Trophoblast cell (in vitro differentiated cells and primary cell): ENCODE data around the gene PTMS.

Source experiments
- DNase-seq, 2 donors: peaks; one replicate each; pipeline ENCODE4 v3.0.0-alpha.2; 2016
- H2AFZ ChIP-seq: 2 replicates; pipeline ENCODE4 v1.6.1; 2013; ENCODE audit warnings: low read length, moderate library complexity, mild to moderate bottlenecking; ENCODE audit not compliant: insufficient read depth, poor library complexity
- H2AK5ac ChIP-seq: 2 replicates; pipeline ENCODE4 v1.6.1; 2013; ENCODE audit warnings: mild to moderate bottlenecking, low read length
- H2BK120ac ChIP-seq: 2 replicates; pipeline ENCODE4 v1.6.1; 2013; ENCODE audit warnings: low read length, mild to moderate bottlenecking, moderate library complexity; ENCODE audit not compliant: insufficient read depth, poor library complexity
- H2BK12ac ChIP-seq: 2 replicates; pipeline ENCODE4 v1.6.1; 2013; ENCODE audit warnings: mild to moderate bottlenecking, low read length, moderate library complexity
- H2BK5ac ChIP-seq: 2 replicates; pipeline ENCODE4 v1.6.1; 2013; ENCODE audit warnings: low read length, low read depth, moderate library complexity, mild to moderate bottlenecking; ENCODE audit not compliant: poor library complexity
- H3K14ac ChIP-seq: 2 replicates; pipeline ENCODE4 v1.6.1; 2013; ENCODE audit warnings: mild to moderate bottlenecking, low read length
- H3K18ac ChIP-seq: 2 replicates; pipeline ENCODE4 v1.6.1; 2013; ENCODE audit warnings: mild to moderate bottlenecking, low read length
- H3K23ac ChIP-seq: 2 replicates; pipeline ENCODE4 v1.6.1; 2013; ENCODE audit warnings: low read length
- H3K27ac ChIP-seq: 2 replicates; pipeline ENCODE4 v1.5.1; 2013; ENCODE audit warnings: low read depth, mild to moderate bottlenecking, inconsistent platforms, low read length, moderate library complexity
- H3K27me3 ChIP-seq: 2 replicates; pipeline ENCODE4 v1.6.1; 2013; ENCODE audit warnings: inconsistent platforms, mild to moderate bottlenecking, low read length, moderate library complexity; ENCODE audit not compliant: insufficient read depth
- H3K36me3 ChIP-seq, 2 experiments: 1 replicate in 1 of 2; 2 replicates in 1 of 2; pipeline ENCODE4 v1.6.1; 2013; ENCODE audit warnings: low read length in 2 of 2, mild to moderate bottlenecking in 2 of 2, moderate library complexity in 1 of 2; ENCODE audit not compliant: insufficient read depth in 2 of 2, control insufficient read depth in 1 of 2
- H3K4ac ChIP-seq: 2 replicates; pipeline ENCODE4 v1.6.1; 2013; ENCODE audit warnings: low read depth, mild to moderate bottlenecking, low read length, moderate library complexity
- H3K4me1 ChIP-seq, 2 experiments: 1 replicate in 1 of 2; 2 replicates in 1 of 2; pipeline ENCODE4 v1.6.1; 2013; ENCODE audit warnings: low read length in 2 of 2, mild to moderate bottlenecking in 2 of 2, moderate library complexity in 1 of 2; ENCODE audit not compliant: insufficient read depth in 2 of 2, control insufficient read depth in 1 of 2
- H3K4me2 ChIP-seq: 2 replicates; pipeline ENCODE4 v1.6.1; 2013; ENCODE audit warnings: inconsistent platforms, mild to moderate bottlenecking, low read length, moderate library complexity
- H3K4me3 ChIP-seq: 2 replicates; pipeline ENCODE4 v1.5.1; 2013; ENCODE audit warnings: mild to moderate bottlenecking, low read depth, low read length, inconsistent platforms
- H3K79me1 ChIP-seq: one replicate; pipeline ENCODE4 v1.6.1; 2013; ENCODE audit warnings: low read length
- H3K79me2 ChIP-seq: 2 replicates; pipeline ENCODE4 v1.6.1; 2013; ENCODE audit warnings: low read length, mild to moderate bottlenecking; ENCODE audit not compliant: control insufficient read depth, insufficient read depth, poor library complexity
- H3K9ac ChIP-seq: 2 replicates; pipeline ENCODE4 v1.6.1; 2013; ENCODE audit warnings: mild to moderate bottlenecking, low read length
- H3K9me3 ChIP-seq: 2 replicates; pipeline ENCODE4 v1.6.1; 2013; ENCODE audit warnings: low read depth, mild to moderate bottlenecking, control low read depth, inconsistent platforms, low read length; ENCODE audit not compliant: insufficient read depth
- H4K12ac ChIP-seq: 2 replicates; pipeline ENCODE4 v1.6.1; 2013; ENCODE audit warnings: low read depth, mild to moderate bottlenecking, low read length, moderate library complexity
- H4K8ac ChIP-seq: 2 replicates; pipeline ENCODE4 v1.6.1; 2013; ENCODE audit warnings: low read depth, mild to moderate bottlenecking, low read length, moderate library complexity
- H4K91ac ChIP-seq: one replicate; pipeline ENCODE4 v1.6.1; 2013; ENCODE audit warnings: low read depth, mild to moderate bottlenecking, low read length, moderate library complexity
- WGBS: extraction: QIAGEN DNeasy Blood & Tissue Kit; methylation state at CpG from one replicate; pipeline ENCODE4 v1.1.7; 2013; ENCODE audit warnings: missing lambda C conversion rate; ENCODE audit not compliant: insufficient read length, insufficient coverage; ENCODE audit errors: extremely low coverage; 5-methylcytosine and 5-hydroxymethylcytosine counted together

The PTMS gene

GRCh38 chr12:6782119-6782518 is 16.0 kb downstream of the PTMS start:
- no peak overlapping the region for H3K4me3 ChIP-seq
- no CpG with 5 or more reads among the region's 6 CpGs for WGBS
- no peak overlapping the region for H3K9ac ChIP-seq
- H3K4ac ChIP-seq: no peak overlapping the region
- H4K91ac ChIP-seq: no peak overlapping the region
- no peak overlapping the region for H3K27ac ChIP-seq
- no peaks in the 10 kb centered on the region for H3K36me3 ChIP-seq
- no peak overlapping the region for H4K12ac ChIP-seq
- H3K18ac ChIP-seq: no peak overlapping the region
- no peak overlapping the region for H3K4me2 ChIP-seq
- H2AK5ac ChIP-seq: no peak overlapping the region
- H2BK120ac ChIP-seq: no peak overlapping the region
- peaks cover 5% of the 10 kb centered on the region in 2 experiments for H3K4me1 ChIP-seq
- H2BK5ac ChIP-seq: no peak overlapping the region
- H3K9me3 ChIP-seq: no peaks in the 10 kb centered on the region
- H3K27me3 ChIP-seq: peaks cover 3% of the 10 kb centered on the region
- no peaks in the 10 kb centered on the region for H3K79me1 ChIP-seq
- no peak overlapping the region for H3K14ac ChIP-seq
- H4K8ac ChIP-seq: no peak overlapping the region
- no peaks in the 10 kb centered on the region for H3K79me2 ChIP-seq
- DNase-seq: no peak
- H2AFZ ChIP-seq: no peak overlapping the region
- H3K23ac ChIP-seq: no peak overlapping the region
- no peak overlapping the region for H2BK12ac ChIP-seq

GRCh38 chr12:6782850-6783566 is 16.8 kb downstream of the PTMS start:
- no peak overlapping the region for H3K9ac ChIP-seq
- H2BK120ac ChIP-seq: no peak overlapping the region
- no peak overlapping the region for H3K27ac ChIP-seq
- no peak overlapping the region for H3K18ac ChIP-seq
- H2AK5ac ChIP-seq: no peak overlapping the region
- DNase-seq: no peak
- no peak overlapping the region for H4K12ac ChIP-seq
- no peaks in the 10 kb centered on the region for H3K9me3 ChIP-seq
- H2AFZ ChIP-seq: no peak overlapping the region
- H3K4ac ChIP-seq: no peak overlapping the region
- H4K8ac ChIP-seq: no peak overlapping the region
- no peaks in the 10 kb centered on the region for H3K79me1 ChIP-seq
- no peak overlapping the region for H4K91ac ChIP-seq
- no peak overlapping the region for H3K23ac ChIP-seq
- no peak overlapping the region for H3K4me3 ChIP-seq
- no peaks in the 10 kb centered on the region for H3K36me3 ChIP-seq
- no peak overlapping the region for H2BK12ac ChIP-seq
- WGBS: no CpG with 5 or more reads among the region's 10 CpGs
- H2BK5ac ChIP-seq: no peak overlapping the region
- H3K4me1 ChIP-seq: peaks cover 5% of the 10 kb centered on the region in 2 experiments
- no peak overlapping the region for H3K4me2 ChIP-seq
- no peaks in the 10 kb centered on the region for H3K79me2 ChIP-seq
- H3K14ac ChIP-seq: no peak overlapping the region
- no peaks in the 10 kb centered on the region for H3K27me3 ChIP-seq

GRCh38 chr12:6783828-6784227 is 17.7 kb downstream of the PTMS start:
- no peak overlapping the region for H2BK12ac ChIP-seq
- no CpG with 5 or more reads among the region's 9 CpGs for WGBS
- no peaks in the 10 kb centered on the region for H3K4me1 ChIP-seq
- H2BK5ac ChIP-seq: no peak overlapping the region
- H2BK120ac ChIP-seq: no peak overlapping the region
- no peak overlapping the region for H3K27ac ChIP-seq
- H3K23ac ChIP-seq: no peak overlapping the region
- H3K4me2 ChIP-seq: no peak overlapping the region
- no peak for DNase-seq
- H2AK5ac ChIP-seq: no peak overlapping the region
- H4K12ac ChIP-seq: no peak overlapping the region
- H3K79me2 ChIP-seq: no peaks in the 10 kb centered on the region
- no peak overlapping the region for H3K14ac ChIP-seq
- no peak overlapping the region for H3K4ac ChIP-seq
- H3K9ac ChIP-seq: no peak overlapping the region
- H3K79me1 ChIP-seq: no peaks in the 10 kb centered on the region
- H3K27me3 ChIP-seq: no peaks in the 10 kb centered on the region
- no peaks in the 10 kb centered on the region for H3K36me3 ChIP-seq
- H3K18ac ChIP-seq: no peak overlapping the region
- no peak overlapping the region for H3K4me3 ChIP-seq
- H3K9me3 ChIP-seq: no peaks in the 10 kb centered on the region
- H4K8ac ChIP-seq: no peak overlapping the region
- H4K91ac ChIP-seq: no peak overlapping the region
- no peak overlapping the region for H2AFZ ChIP-seq

- Histone ChIP-seq H3K18ac (no peak overlapping the region), H2BK120ac (no peak overlapping the region), H3K14ac (no peak overlapping the region), H3K36me3 (no peaks in the 10 kb centered on the region), H4K91ac (no peak overlapping the region), H2AK5ac (no peak overlapping the region), H3K27me3 (no peaks in the 10 kb centered on the region), H3K4me2 (no peak overlapping the region), H2BK5ac (no peak overlapping the region), H3K4me3 (no peak overlapping the region), H3K79me2 (no peaks in the 10 kb centered on the region), H3K4me1 (no peaks in the 10 kb centered on the region), H2BK12ac (no peak overlapping the region), H3K27ac (no peak overlapping the region), H3K9me3 (no peaks in the 10 kb centered on the region), H3K4ac (no peak overlapping the region), H3K79me1 (no peaks in the 10 kb centered on the region), H2AFZ (no peak overlapping the region), H3K9ac (no peak overlapping the region), H4K8ac (no peak overlapping the region), H4K12ac (no peak overlapping the region), H3K23ac (no peak overlapping the region)
- no CpG with 5 or more reads among the region's 5 CpGs for WGBS
- DNase-seq: no peak
Measured at GRCh38 chr12:6784296-6784695, 18.1 kb downstream of the PTMS start.
